Left lobe of liver (tissue), 2 donors: ENCODE data around the gene PRKN. TPM values are rescaled to one million over a fixed set of nuclear protein-coding genes. Genes with fewer than 3 reads are reported as not detected.
"Not testable (repeated sequence)": the region's sequence is repeated elsewhere in the genome, so short reads cannot be mapped to it uniquely, and the experiment has no call there.

Source experiments
- ATAC-seq: fragments of 200-7000 bp; cut with Tn5 transposase; one replicate; pipeline ENCODE4 v1.9.1; 2020; ENCODE audit warnings: mild to moderate bottlenecking, moderate library complexity
- DNase-seq: peaks from one replicate; pipeline ENCODE4 v3.0.0-alpha.2; 2020; ENCODE audit warnings: low spot score
- total RNA-seq: library from RNA; stranded (reverse); gene quantifications from one replicate; pipeline ENCODE4 v1.2.1, GENCODE V29; 2021
- donor health status: DM: no; HTN: no; CAD: no; lungs with moderate emphysema.
- donor health status: DM: no; HTN: yes; CAD: no.

PRKN gene
- total RNA-seq, 1 donor from 2014 or later: 1.2 TPM

GRCh38 chr6:161359618-161359945 is 1368.0 kb downstream of the PRKN start:
- no peak for DNase-seq
- ATAC-seq: no peak

- DNase-seq (peak; percentile 34), ATAC-seq (no peak)
Observed at GRCh38 chr6:161356167-161356854, 1371.3 kb downstream of the PRKN start.

- no peak for ATAC-seq
- DNase-seq: no peak
Observed at GRCh38 chr6:161355696-161356095, 1371.9 kb downstream of the PRKN start.

- DNase-seq (no peak), ATAC-seq (no peak)
Observed at GRCh38 chr6:161354956-161355355, 1372.6 kb downstream of the PRKN start.

GRCh38 chr6:161354276-161354840 is 1373.2 kb downstream of the PRKN start:
- no peak for ATAC-seq
- no peak for DNase-seq

GRCh38 chr6:161353208-161353613 is 1374.4 kb downstream of the PRKN start:
- DNase-seq (no peak), ATAC-seq (no peak)

- no peak for DNase-seq
- ATAC-seq: no peak
Observed at GRCh38 chr6:161351858-161352257, 1375.7 kb downstream of the PRKN start.

- ATAC-seq (no peak), DNase-seq (no peak)
Observed at GRCh38 chr6:161349886-161350285, 1377.7 kb downstream of the PRKN start.

- no peak for DNase-seq
- no peak for ATAC-seq
Observed at GRCh38 chr6:161348628-161348994, 1379.0 kb downstream of the PRKN start.

GRCh38 chr6:161347988-161348627 is 1379.5 kb downstream of the PRKN start:
- no peak for DNase-seq
- no peak for ATAC-seq

- DNase-seq: no peak
- ATAC-seq: no peak
Observed at GRCh38 chr6:161347125-161347524, 1380.4 kb downstream of the PRKN start.

- no peak for ATAC-seq
- no peak for DNase-seq
Observed at GRCh38 chr6:161346717-161347116, 1380.8 kb downstream of the PRKN start.

GRCh38 chr6:161344626-161345025 is 1382.9 kb downstream of the PRKN start:
- no peak for ATAC-seq
- DNase-seq: no peak

GRCh38 chr6:161342039-161342438 is 1385.5 kb downstream of the PRKN start:
- DNase-seq (no peak), ATAC-seq (peak; percentile 47)

- DNase-seq (no peak), ATAC-seq (no peak)
Observed at GRCh38 chr6:161341638-161342037, 1385.9 kb downstream of the PRKN start.

GRCh38 chr6:161338015-161338414 is 1389.6 kb downstream of the PRKN start:
- no peak for ATAC-seq
- no peak for DNase-seq

GRCh38 chr6:161336479-161336878 is 1391.1 kb downstream of the PRKN start:
- ATAC-seq: no peak
- no peak for DNase-seq

GRCh38 chr6:161333410-161333809 is 1394.2 kb downstream of the PRKN start:
- DNase-seq (no peak), ATAC-seq (no peak)

GRCh38 chr6:161331402-161332081 is 1396.0 kb downstream of the PRKN start:
- not testable (repeated sequence) for ATAC-seq

GRCh38 chr6:161327360-161327953 is 1400.1 kb downstream of the PRKN start:
- DNase-seq: no peak
- ATAC-seq: no peak

More at GRCh38 chr6:161331402-161332081, 1396.0 kb downstream of the PRKN start:
- not testable (repeated sequence) for DNase-seq

- DNase-seq (no peak), ATAC-seq (no peak)
Observed at GRCh38 chr6:161319231-161319630, 1408.3 kb downstream of the PRKN start.
